Measurements from ENCODE around the gene GPR107.

- TF ChIP-seq EP300 (IDR thresholded peaks at IDR 0.05) (no peak), CTCF (IDR thresholded peaks at IDR 0.05) (no peak), POLR2A (IDR thresholded peaks at IDR 0.05) (no peak), POLR2AphosphoS5 (IDR thresholded peaks at IDR 0.05) (no peak)
These were observed 29.1 kb upstream of the GPR107 start for GRCh38 chr9:130024597-130024994.
